Central memory CD8-positive, alpha-beta T cell (primary cell): ENCODE measurements around the gene DRD5.
"Not testable (repeated sequence)": the region's sequence is repeated elsewhere in the genome, so short reads cannot be mapped to it uniquely, and the experiment has no call there.

Experiments
- ATAC-seq: fragments of 150-1000 bp; cut with Tn5 transposase; replicated peaks from 2 replicates; pipeline ENCODE4 v1.10.0; 2022; ENCODE audit warnings: mild to moderate bottlenecking, moderate FRiP score, moderate number of reproducible peaks; ENCODE audit not compliant: poor library complexity, severe bottlenecking; ENCODE audit errors: extremely low read depth
- DNase-seq, 2 donors: peaks; one replicate each; pipeline ENCODE4 v3.0.0; 2021; ENCODE audit warnings: low spot score in 2 of 2
- H3K27ac Mint-ChIP-seq: one replicate; pipeline ENCODE4 v1.8.0; 2022; ENCODE audit warnings: low read depth, mild to moderate bottlenecking, moderate library complexity, mixed read lengths
- H3K27me3 Mint-ChIP-seq: one replicate; pipeline ENCODE4 v1.8.0; 2022; ENCODE audit warnings: mixed read lengths
- H3K36me3 Mint-ChIP-seq: one replicate; pipeline ENCODE4 v1.8.0; 2022; ENCODE audit warnings: mild to moderate bottlenecking, moderate library complexity, mixed read lengths; ENCODE audit not compliant: insufficient read depth
- H3K4me1 Mint-ChIP-seq: one replicate; pipeline ENCODE4 v1.8.0; 2022; ENCODE audit warnings: mixed read lengths
- H3K4me3 Mint-ChIP-seq: one replicate; pipeline ENCODE4 v1.8.0; 2022; ENCODE audit warnings: mild to moderate bottlenecking, moderate library complexity, mixed read lengths
- H3K9me3 Mint-ChIP-seq: one replicate; pipeline ENCODE4 v1.8.0; 2022; ENCODE audit warnings: mixed read lengths

The DRD5 gene

GRCh38 chr4:9781343-9782135 is at the start of gene DRD5:
Gene DRD5 (plus strand): TSS chr4:9781634. CDS start chr4:9782030, 396 bp downstream.
- ATAC-seq (no peak), DNase-seq (no peak)
- Mint-ChIP-seq H3K27ac (no peak within 1 kb of the TSS), H3K4me3 (no peak within 1 kb of the TSS), H3K9me3 (no peaks in the 10 kb centered on the region), H3K36me3 (no peaks in the 10 kb centered on the region), H3K27me3 (peaks cover 74% of the 10 kb centered on the region), H3K4me1 (no peaks in the 10 kb centered on the region)

- H3K4me3 Mint-ChIP-seq, H3K4me1 Mint-ChIP-seq, ATAC-seq, H3K9me3 Mint-ChIP-seq, H3K36me3 Mint-ChIP-seq, DNase-seq, H3K27ac Mint-ChIP-seq: not testable (repeated sequence)
- H3K27me3 Mint-ChIP-seq: peaks cover 36% of the 10 kb centered on the region
Measured at GRCh38 chr4:9732256-9732655, 49.2 kb upstream of the DRD5 start.

GRCh38 chr4:9735515-9735914 is 45.9 kb upstream of the DRD5 start:
- no peak for ATAC-seq
- peaks cover 2% of the 10 kb centered on the region for H3K36me3 Mint-ChIP-seq
- no peak for DNase-seq
- no peak overlapping the region for H3K27ac Mint-ChIP-seq
- H3K9me3 Mint-ChIP-seq: no peaks in the 10 kb centered on the region
- no peak overlapping the region for H3K4me3 Mint-ChIP-seq
- H3K4me1 Mint-ChIP-seq: no peaks in the 10 kb centered on the region
- peaks cover 17% of the 10 kb centered on the region for H3K27me3 Mint-ChIP-seq

DNA sequence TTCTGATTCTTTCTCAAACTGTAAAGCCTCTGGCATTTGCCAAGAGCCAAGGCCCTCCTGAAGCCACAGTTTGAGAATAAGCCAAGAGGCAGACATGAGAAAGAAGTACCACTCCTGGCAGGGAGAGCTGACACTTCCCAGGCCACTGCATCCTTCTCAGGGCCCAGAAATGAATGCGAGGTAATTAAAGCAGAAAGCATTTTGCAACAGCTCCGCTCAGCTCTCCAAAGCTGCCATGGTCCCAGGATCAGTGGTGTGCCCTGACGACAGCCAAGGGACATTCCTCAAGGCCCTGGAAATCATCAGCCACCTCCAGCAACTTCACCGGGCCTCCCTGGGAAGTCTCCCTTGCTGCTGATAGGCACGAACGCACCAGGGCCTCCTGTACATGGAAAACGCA is 44.2 kb upstream of the DRD5 start:
- H3K27ac Mint-ChIP-seq, DNase-seq, ATAC-seq, H3K4me1 Mint-ChIP-seq, H3K4me3 Mint-ChIP-seq, H3K9me3 Mint-ChIP-seq, H3K36me3 Mint-ChIP-seq: not testable (repeated sequence)
- H3K27me3 Mint-ChIP-seq: peaks cover 24% of the 10 kb centered on the region

- H3K27ac Mint-ChIP-seq, DNase-seq, H3K36me3 Mint-ChIP-seq, ATAC-seq, H3K4me3 Mint-ChIP-seq, H3K4me1 Mint-ChIP-seq, H3K9me3 Mint-ChIP-seq: not testable (repeated sequence)
- peaks cover 39% of the 10 kb centered on the region for H3K27me3 Mint-ChIP-seq
Measured at GRCh38 chr4:9743789-9744188, 37.6 kb upstream of the DRD5 start.

DNA sequence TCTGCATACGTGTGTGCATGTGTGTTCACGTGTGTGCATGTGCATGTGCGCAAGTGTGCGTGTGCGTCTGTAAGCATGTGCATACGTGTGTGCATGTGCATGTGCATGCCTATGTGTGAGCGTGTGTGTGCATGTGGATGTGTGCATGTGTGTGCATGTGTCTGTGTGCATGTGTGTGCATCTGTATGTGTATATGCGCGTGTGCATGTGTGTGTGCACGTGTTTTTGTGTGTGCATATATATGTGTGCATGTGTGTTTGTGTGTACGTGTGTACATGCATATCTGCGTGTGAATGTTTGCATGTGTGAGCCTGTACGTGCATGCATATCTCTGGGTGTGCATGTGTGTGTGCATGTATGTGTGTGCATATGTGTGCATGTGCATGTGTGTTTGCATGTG is 35.7 kb upstream of the DRD5 start:
- DNase-seq (no peak), ATAC-seq (no peak)
- no peaks in the 10 kb centered on the region for H3K36me3 Mint-ChIP-seq
- H3K27ac Mint-ChIP-seq: no peak overlapping the region
- peaks cover 38% of the 10 kb centered on the region for H3K27me3 Mint-ChIP-seq
- no peak overlapping the region for H3K4me3 Mint-ChIP-seq
- no peaks in the 10 kb centered on the region for H3K4me1 Mint-ChIP-seq
- H3K9me3 Mint-ChIP-seq: peaks cover 6% of the 10 kb centered on the region

GRCh38 chr4:9758641-9759317 is 22.7 kb upstream of the DRD5 start:
- DNase-seq: no peak
- no peaks in the 10 kb centered on the region for H3K36me3 Mint-ChIP-seq
- no peak overlapping the region for H3K27ac Mint-ChIP-seq

GRCh38 chr4:9762823-9763475 is 18.5 kb upstream of the DRD5 start:
- no peak for ATAC-seq
- no peak for DNase-seq
- Mint-ChIP-seq H3K4me3 (no peak overlapping the region), H3K36me3 (no peaks in the 10 kb centered on the region), H3K27me3 (peaks cover 49% of the 10 kb centered on the region), H3K27ac (no peak overlapping the region), H3K9me3 (no peaks in the 10 kb centered on the region), H3K4me1 (no peaks in the 10 kb centered on the region)

More at GRCh38 chr4:9758641-9759317, 22.7 kb upstream of the DRD5 start:
- no peak for ATAC-seq
- H3K4me3 Mint-ChIP-seq: no peak overlapping the region
- H3K4me1 Mint-ChIP-seq: no peaks in the 10 kb centered on the region
- peaks cover 31% of the 10 kb centered on the region for H3K27me3 Mint-ChIP-seq
- H3K9me3 Mint-ChIP-seq: no peaks in the 10 kb centered on the region

DNA sequence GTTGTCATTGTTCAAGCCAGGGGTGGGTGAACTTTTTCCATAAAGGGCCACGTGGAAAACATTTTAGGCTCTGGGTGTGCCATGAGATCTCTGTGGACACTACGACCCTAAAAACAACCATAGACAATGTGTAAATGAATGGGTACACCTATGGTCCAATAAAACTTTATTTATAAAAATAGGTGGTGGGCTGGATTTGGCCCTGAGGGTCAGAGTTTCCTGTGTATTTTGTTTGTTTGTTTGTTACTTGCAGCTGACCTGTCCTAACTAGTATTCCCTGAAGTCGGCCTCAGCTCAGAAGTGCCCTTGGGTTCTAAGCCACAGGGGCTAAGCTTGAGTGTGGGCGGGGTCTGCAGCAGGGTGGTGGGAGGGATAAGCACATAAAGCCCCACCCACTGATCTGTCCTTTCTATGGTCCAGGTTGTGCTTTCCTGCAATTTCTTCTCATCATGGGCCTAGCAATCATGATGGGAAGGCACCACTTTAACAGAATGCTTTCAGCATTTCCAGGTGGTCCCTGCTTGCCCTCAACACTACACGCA is 17.2 kb upstream of the DRD5 start:
- Mint-ChIP-seq H3K4me3 (no peak overlapping the region), H3K36me3 (no peaks in the 10 kb centered on the region), H3K4me1 (no peaks in the 10 kb centered on the region), H3K9me3 (no peaks in the 10 kb centered on the region), H3K27me3 (peaks cover 49% of the 10 kb centered on the region), H3K27ac (no peak overlapping the region)
- DNase-seq (no peak), ATAC-seq (no peak)

- no peak overlapping the region for H3K4me3 Mint-ChIP-seq
- ATAC-seq (no peak), DNase-seq (no peak)
- H3K4me1 Mint-ChIP-seq: no peaks in the 10 kb centered on the region
- no peaks in the 10 kb centered on the region for H3K9me3 Mint-ChIP-seq
- H3K27ac Mint-ChIP-seq: no peak overlapping the region
- peaks cover 46% of the 10 kb centered on the region for H3K27me3 Mint-ChIP-seq
- H3K36me3 Mint-ChIP-seq: no peaks in the 10 kb centered on the region
Measured at GRCh38 chr4:9765091-9765490, 16.3 kb upstream of the DRD5 start.

GRCh38 chr4:9769321-9769720 is 12.1 kb upstream of the DRD5 start:
- H3K4me3 Mint-ChIP-seq: no peak overlapping the region
- H3K9me3 Mint-ChIP-seq: no peaks in the 10 kb centered on the region
- H3K27me3 Mint-ChIP-seq: peaks cover 38% of the 10 kb centered on the region
- ATAC-seq: no peak
- no peak for DNase-seq
- H3K4me1 Mint-ChIP-seq: no peaks in the 10 kb centered on the region
- no peaks in the 10 kb centered on the region for H3K36me3 Mint-ChIP-seq
- no peak overlapping the region for H3K27ac Mint-ChIP-seq

- DNase-seq (no peak), ATAC-seq (no peak)
- no peak overlapping the region for H3K4me3 Mint-ChIP-seq
- H3K27me3 Mint-ChIP-seq: peaks cover 34% of the 10 kb centered on the region
- no peaks in the 10 kb centered on the region for H3K36me3 Mint-ChIP-seq
- H3K9me3 Mint-ChIP-seq: no peaks in the 10 kb centered on the region
- no peak overlapping the region for H3K27ac Mint-ChIP-seq
- H3K4me1 Mint-ChIP-seq: no peaks in the 10 kb centered on the region
Measured at GRCh38 chr4:9771034-9771433, 10.4 kb upstream of the DRD5 start.
